ENCODE measurements around the gene BRCA2.
A peak's percentile ranks its signal among the peaks of the same experiment; 100 is the strongest.

DNA sequence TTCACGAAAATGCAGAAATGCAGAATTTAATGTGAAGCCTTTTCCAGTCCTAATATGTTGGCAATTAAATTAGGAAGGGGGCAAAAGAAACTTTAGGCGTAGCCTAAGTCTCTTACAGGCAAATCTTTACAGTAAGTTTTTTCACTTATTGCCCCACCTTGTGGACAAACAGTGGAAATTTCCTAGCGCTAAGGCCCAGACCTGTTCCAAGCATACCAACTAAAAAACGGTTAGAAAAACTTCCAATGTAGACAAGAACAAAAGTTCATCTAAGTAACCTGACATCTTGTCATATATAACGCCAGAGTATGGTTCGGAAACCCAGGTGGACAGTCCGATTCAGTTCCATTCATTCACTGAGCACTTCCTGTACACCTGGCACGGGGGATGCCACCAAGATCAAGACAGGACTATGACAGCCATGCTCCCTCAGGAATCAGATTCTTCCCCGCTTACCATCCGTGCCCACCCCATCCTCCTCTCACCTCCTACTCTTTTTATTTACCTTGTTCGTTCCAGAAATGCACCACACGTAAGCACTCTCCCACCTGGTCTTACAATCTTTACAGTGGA, 5.1 kb upstream of the BRCA2 start:
- no peak for TF ChIP-seq POLR2A (IDR thresholded peaks at IDR 0.05)
- peak; percentile 79 to 89 (median 85) for TF ChIP-seq CTCF (IDR thresholded peaks at IDR 0.05)

Data from testis (tissue), 2 donors.